ENCODE data around the gene MAN1C1.

Gene MAN1C1

DNA sequence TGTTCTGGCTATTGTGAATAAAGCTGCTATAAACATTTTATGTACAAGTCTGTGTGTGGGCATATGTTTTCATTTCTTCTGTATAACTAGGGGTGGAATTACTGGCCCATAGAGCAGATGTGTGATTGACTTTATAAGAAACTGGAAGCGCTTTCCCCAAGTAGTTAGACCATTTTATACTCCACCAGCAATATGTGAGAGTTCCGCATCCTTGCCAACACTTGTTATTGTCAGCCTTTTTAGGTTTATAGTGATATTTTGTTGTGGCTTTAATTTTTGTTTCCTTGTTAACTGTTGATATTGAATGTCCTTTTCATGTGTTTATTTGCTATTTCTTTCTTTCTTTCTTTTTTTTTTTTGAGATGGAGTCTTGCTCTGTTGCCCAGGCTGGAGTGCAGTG, 9.4 kb downstream of the MAN1C1 start:
- H3K27me3 ChIP-seq (ENCODE audit: insufficient read depth, low read length, poor library complexity) = peaks cover 24% of the 10 kb centered on the region
- no peak for TF ChIP-seq EZH2 (IDR thresholded peaks at IDR 0.05; ENCODE audit: borderline replicate concordance, low read depth, low read length, severe bottlenecking)
- TF ChIP-seq, protein P1, sequence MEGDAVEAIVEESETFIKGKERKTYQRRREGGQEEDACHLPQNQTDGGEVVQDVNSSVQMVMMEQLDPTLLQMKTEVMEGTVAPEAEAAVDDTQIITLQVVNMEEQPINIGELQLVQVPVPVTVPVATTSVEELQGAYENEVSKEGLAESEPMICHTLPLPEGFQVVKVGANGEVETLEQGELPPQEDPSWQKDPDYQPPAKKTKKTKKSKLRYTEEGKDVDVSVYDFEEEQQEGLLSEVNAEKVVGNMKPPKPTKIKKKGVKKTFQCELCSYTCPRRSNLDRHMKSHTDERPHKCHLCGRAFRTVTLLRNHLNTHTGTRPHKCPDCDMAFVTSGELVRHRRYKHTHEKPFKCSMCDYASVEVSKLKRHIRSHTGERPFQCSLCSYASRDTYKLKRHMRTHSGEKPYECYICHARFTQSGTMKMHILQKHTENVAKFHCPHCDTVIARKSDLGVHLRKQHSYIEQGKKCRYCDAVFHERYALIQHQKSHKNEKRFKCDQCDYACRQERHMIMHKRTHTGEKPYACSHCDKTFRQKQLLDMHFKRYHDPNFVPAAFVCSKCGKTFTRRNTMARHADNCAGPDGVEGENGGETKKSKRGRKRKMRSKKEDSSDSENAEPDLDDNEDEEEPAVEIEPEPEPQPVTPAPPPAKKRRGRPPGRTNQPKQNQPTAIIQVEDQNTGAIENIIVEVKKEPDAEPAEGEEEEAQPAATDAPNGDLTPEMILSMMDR (IDR thresholded peaks at IDR 0.05; ENCODE audit: borderline replicate concordance, extremely low read depth, low read length, poor library complexity, severe bottlenecking) = no peak
- H3K79me2 ChIP-seq (ENCODE audit: insufficient read depth, low read length) = no peaks in the 10 kb centered on the region
- H3K9ac ChIP-seq (ENCODE audit: low read depth, low read length) = no peak overlapping the region
- no peaks in the 10 kb centered on the region for H3K36me3 ChIP-seq (ENCODE audit: insufficient read depth, low read length)
- ATAC-seq (ENCODE audit: insufficient read depth, low read depth) (no peak), DNase-seq (no peak)
- H3K9me3 ChIP-seq (ENCODE audit: insufficient read depth, low read length, severe bottlenecking) = no peaks in the 10 kb centered on the region
- H4K20me1 ChIP-seq (ENCODE audit: insufficient read depth, low read length) = no peaks in the 10 kb centered on the region
- H3K4me1 ChIP-seq (ENCODE audit: insufficient read depth, low read length) = no peaks in the 10 kb centered on the region
- H3K27ac ChIP-seq (ENCODE audit: low read length) = no peak overlapping the region
- no peak overlapping the region for H2AFZ ChIP-seq (ENCODE audit: low read depth, low read length)
- no peak overlapping the region for H3K4me3 ChIP-seq (ENCODE audit: low read depth in 1 of 2, low read length in 2 of 2)
- H3K4me2 ChIP-seq (ENCODE audit: insufficient read depth, low read length) = no peak overlapping the region

DNA sequence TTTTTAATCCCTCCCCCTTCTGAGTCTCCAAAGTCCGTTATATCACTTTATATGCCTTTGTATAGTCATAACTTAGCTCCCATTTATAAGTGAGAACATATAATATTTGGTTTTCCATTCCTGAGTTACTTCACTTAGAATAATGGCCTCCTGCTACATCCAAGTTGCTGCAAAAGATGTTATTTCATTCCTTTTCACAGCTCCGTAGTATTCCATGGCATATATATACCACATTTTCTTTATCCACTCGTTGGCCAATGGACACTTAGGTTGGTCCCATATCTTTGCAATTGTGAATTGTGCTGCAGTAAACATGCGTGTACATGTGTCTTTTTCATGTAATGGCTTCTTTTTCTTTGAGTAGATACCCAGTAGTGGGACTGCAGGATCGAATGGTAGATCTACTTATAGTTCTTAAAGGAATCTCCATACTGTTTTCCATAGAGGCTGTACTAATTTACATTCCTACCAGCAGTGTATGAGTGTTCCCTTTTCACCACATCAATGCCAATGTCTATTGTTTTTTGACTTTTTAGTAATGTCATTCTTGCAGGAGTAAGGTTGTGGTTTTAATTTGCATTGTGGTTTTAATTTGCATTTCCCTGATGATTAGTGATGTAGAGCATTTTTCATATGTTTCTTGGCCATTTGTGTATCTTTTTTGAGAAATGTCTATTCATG, 12.3 kb downstream of the MAN1C1 start:
- H3K4me3 ChIP-seq (ENCODE audit: low read depth in 1 of 2, low read length in 2 of 2) = no peak overlapping the region
- peaks cover 4% of the 10 kb centered on the region for H3K27me3 ChIP-seq (ENCODE audit: insufficient read depth, low read length, poor library complexity)
- no peaks in the 10 kb centered on the region for H3K79me2 ChIP-seq (ENCODE audit: insufficient read depth, low read length)

DNA sequence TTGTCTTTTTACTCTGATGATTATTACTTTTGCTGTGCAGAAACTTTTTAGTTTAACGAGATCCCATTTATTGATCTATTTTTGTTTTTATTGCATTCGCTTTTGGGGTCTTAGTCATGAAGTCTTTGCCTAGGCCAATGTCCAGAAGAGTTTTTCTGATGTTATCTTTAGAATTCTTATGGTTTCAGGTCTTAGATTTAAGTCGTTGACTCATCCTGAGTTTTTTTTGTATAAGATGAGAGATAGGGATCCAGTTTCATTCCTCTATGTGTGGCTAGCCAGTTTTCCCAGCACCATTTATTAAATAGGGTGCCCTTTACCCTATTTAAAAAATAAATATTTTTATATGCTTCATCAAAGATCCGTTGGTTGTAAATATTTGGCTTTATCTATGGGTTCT, 13.2 kb downstream of the MAN1C1 start:
- Histone ChIP-seq H3K27me3 (ENCODE audit: insufficient read depth, low read length, poor library complexity) (no peaks in the 10 kb centered on the region), H3K27ac (ENCODE audit: low read length) (no peak overlapping the region), H3K9me3 (ENCODE audit: insufficient read depth, low read length, severe bottlenecking) (peaks cover 1% of the 10 kb centered on the region), H3K9ac (ENCODE audit: low read depth, low read length) (no peak overlapping the region), H3K36me3 (ENCODE audit: insufficient read depth, low read length) (no peaks in the 10 kb centered on the region), H2AFZ (ENCODE audit: low read depth, low read length) (no peak overlapping the region), H3K4me2 (ENCODE audit: insufficient read depth, low read length) (no peak overlapping the region), H3K79me2 (ENCODE audit: insufficient read depth, low read length) (no peaks in the 10 kb centered on the region), H3K4me3 (ENCODE audit: low read depth in 1 of 2, low read length in 2 of 2) (no peak overlapping the region), H3K4me1 (ENCODE audit: insufficient read depth, low read length) (no peaks in the 10 kb centered on the region), H4K20me1 (ENCODE audit: insufficient read depth, low read length) (no peaks in the 10 kb centered on the region)
- no peak for TF ChIP-seq EZH2 (IDR thresholded peaks at IDR 0.05; ENCODE audit: borderline replicate concordance, low read depth, low read length, severe bottlenecking)
- TF ChIP-seq, protein P1 (IDR thresholded peaks at IDR 0.05; ENCODE audit: borderline replicate concordance, extremely low read depth, low read length, poor library complexity, severe bottlenecking) = no peak
- DNase-seq = no peak
- no peak for ATAC-seq (ENCODE audit: insufficient read depth, low read depth)

More for the DNA sequence above, 12.3 kb downstream of the MAN1C1 start:
- no peak overlapping the region for H3K4me2 ChIP-seq (ENCODE audit: insufficient read depth, low read length)
- DNase-seq = no peak
- H3K36me3 ChIP-seq (ENCODE audit: insufficient read depth, low read length) = no peaks in the 10 kb centered on the region
- no peak for TF ChIP-seq EZH2 (IDR thresholded peaks at IDR 0.05; ENCODE audit: borderline replicate concordance, low read depth, low read length, severe bottlenecking)
- TF ChIP-seq, protein P1 (IDR thresholded peaks at IDR 0.05; ENCODE audit: borderline replicate concordance, extremely low read depth, low read length, poor library complexity, severe bottlenecking) = no peak
- no peak for ATAC-seq (ENCODE audit: insufficient read depth, low read depth)
- no peaks in the 10 kb centered on the region for H4K20me1 ChIP-seq (ENCODE audit: insufficient read depth, low read length)
- no peak overlapping the region for H2AFZ ChIP-seq (ENCODE audit: low read depth, low read length)
- no peaks in the 10 kb centered on the region for H3K4me1 ChIP-seq (ENCODE audit: insufficient read depth, low read length)
- no peak overlapping the region for H3K9ac ChIP-seq (ENCODE audit: low read depth, low read length)
- H3K27ac ChIP-seq (ENCODE audit: low read length) = no peak overlapping the region
- H3K9me3 ChIP-seq (ENCODE audit: insufficient read depth, low read length, severe bottlenecking) = no peaks in the 10 kb centered on the region
